GM23248 (cell line): Measurements from ENCODE around the gene POLR1G. TPM values are rescaled to one million over a fixed set of nuclear protein-coding genes. Genes with fewer than 3 reads are reported as not detected.
A peak's percentile ranks its signal among the peaks of the same experiment; 100 is the strongest.

Experiments
- DNase-seq: peaks from one replicate; pipeline ENCODE4 v3.0.0-alpha.2; 2015
- H2AFZ ChIP-seq: fragments of 200-600 bp; sonication (generic); 2 replicates; pipeline ENCODE4 v1.6.1; 2016; ENCODE audit warnings: antibody characterized with exemption
- H3F3A ChIP-seq: fragments of 200-600 bp; sonication (generic); 2 replicates; pipeline ENCODE4 v1.6.1; 2016; ENCODE audit warnings: mild to moderate bottlenecking, antibody characterized with exemption, mixed run types; ENCODE audit not compliant: insufficient read depth
- H3K27ac ChIP-seq: fragments of 200-600 bp; sonication (generic); 2 replicates; pipeline ENCODE4 v1.5.1; 2016; ENCODE audit warnings: mild to moderate bottlenecking
- H3K27me3 ChIP-seq: fragments of 200-600 bp; sonication (generic); replicated peaks from 2 replicates; pipeline ENCODE4 v1.6.1; 2016; ENCODE audit warnings: mild to moderate bottlenecking; ENCODE audit not compliant: insufficient read depth
- H3K36me3 ChIP-seq: fragments of 200-600 bp; sonication (generic); 2 replicates; pipeline ENCODE4 v1.6.1; 2016; ENCODE audit warnings: low read depth, mild to moderate bottlenecking
- H3K4me1 ChIP-seq: fragments of 200-600 bp; sonication (generic); 2 replicates; pipeline ENCODE4 v1.6.1; 2016; ENCODE audit warnings: mild to moderate bottlenecking; ENCODE audit not compliant: insufficient read depth
- H3K4me2 ChIP-seq: fragments of 200-600 bp; sonication (generic); one replicate; pipeline ENCODE4 v1.6.1; 2016; ENCODE audit warnings: mild to moderate bottlenecking; ENCODE audit not compliant: unreplicated experiment
- H3K4me3 ChIP-seq: fragments of 200-600 bp; sonication (generic); 2 replicates; pipeline ENCODE4 v1.5.1; 2016; ENCODE audit warnings: mild to moderate bottlenecking
- H3K79me2 ChIP-seq: fragments of 200-600 bp; sonication (generic); 2 replicates; pipeline ENCODE4 v1.6.1; 2016; ENCODE audit warnings: mild to moderate bottlenecking; ENCODE audit not compliant: insufficient read depth
- H3K9ac ChIP-seq: fragments of 200-600 bp; sonication (generic); 2 replicates; pipeline ENCODE4 v1.6.1; 2016; ENCODE audit warnings: mild to moderate bottlenecking
- H3K9me2 ChIP-seq: fragments of 200-600 bp; sonication (generic); 2 replicates; pipeline ENCODE4 v1.6.1; 2016; ENCODE audit warnings: mixed run types, mild to moderate bottlenecking, moderate library complexity; ENCODE audit not compliant: insufficient read depth
- H3K9me3 ChIP-seq: fragments of 200-600 bp; sonication (generic); one replicate; pipeline ENCODE4 v1.6.1; 2017; ENCODE audit warnings: low read depth
- H4K20me1 ChIP-seq: fragments of 200-600 bp; sonication (generic); 2 replicates; pipeline ENCODE4 v1.6.0; 2016; ENCODE audit not compliant: insufficient read depth
- EZH2 ChIP-seq: fragments of 200-600 bp; sonication (generic); IDR thresholded peaks from 2 replicates; pipeline ENCODE4 v1.6.1; 2018; ENCODE audit warnings: antibody characterized with exemption, mild to moderate bottlenecking; ENCODE audit not compliant: insufficient read depth, poor library complexity, severe bottlenecking
- EZH2phosphoT487 ChIP-seq: fragments of 200-600 bp; sonication (generic); IDR thresholded peaks from 2 replicates; pipeline ENCODE4 v1.6.1; 2018; ENCODE audit warnings: antibody characterized with exemption, moderate library complexity, mild to moderate bottlenecking, low read depth; ENCODE audit not compliant: insufficient read depth
- WGBS, 2 experiments: methylation state at CpG; one replicate each; pipeline ENCODE4 v1.1.6; 2015 to 2017; ENCODE audit warnings: low lambda C conversion rate in 2 of 2, low coverage in 1 of 2; ENCODE audit errors: missing lambda C conversion rate in 2 of 2; 5-methylcytosine and 5-hydroxymethylcytosine counted together
- in situ Hi-C: fragments of 300-500 bp; cut with MboI; formaldehyde crosslinking; loops from 2 replicates; pipeline ENCODE4 v1.15.0; 2020
- polyA plus RNA-seq: library from polyadenylated mRNA; unstranded; fragments of >200 nt; fragmentation: Nextera tagmentation; extraction: Ambion mirVana; gene quantifications from 2 replicates; pipeline ENCODE4 v1.2.1, GENCODE V29; 2016
- total RNA-seq: library from RNA; depleted of rRNA; stranded (reverse); fragments of >200 nt; shearing (Covaris generic); gene quantifications from 2 replicates; pipeline ENCODE4 v1.2.3, GENCODE V29; 2014

The POLR1G gene
- total and polyA plus RNA-seq, 2 experiments from 2014 or later: 8.8 to 10.8 TPM

DNA sequence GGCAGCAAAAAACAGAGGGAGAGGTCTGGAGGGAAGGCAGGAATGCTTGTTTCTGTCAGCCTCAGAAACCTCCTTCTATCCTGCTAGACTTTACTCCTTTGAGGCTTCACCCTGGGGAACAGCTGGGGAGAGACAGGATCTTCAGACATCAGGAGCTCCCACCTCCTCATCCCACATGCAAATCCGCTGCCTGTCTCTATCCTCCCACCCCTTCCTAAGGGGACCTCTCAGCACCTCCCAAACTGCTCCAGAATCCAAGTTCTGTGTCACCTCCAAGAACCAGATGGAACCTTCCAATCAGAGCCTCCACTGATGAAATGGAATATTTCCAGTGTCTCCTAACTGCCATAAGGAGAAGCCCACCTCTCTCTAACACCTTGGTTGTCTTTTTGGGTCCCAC, 26.3 kb upstream of the POLR1G start:
- DNase-seq: no peak
- no peak for TF ChIP-seq EZH2
- TF ChIP-seq EZH2phosphoT487: no peak
- Histone ChIP-seq H2AFZ (peak overlapping the region; percentile 34), H3K4me1 (peaks cover 26% of the 10 kb centered on the region), H3K36me3 (no peaks in the 10 kb centered on the region), H3K27ac (peak overlapping the region; percentile 40), H3K4me2 (peak overlapping the region; percentile 21), H3K4me3 (no peak overlapping the region), H3K79me2 (no peaks in the 10 kb centered on the region), H3F3A (peaks cover 35% of the 10 kb centered on the region), H3K9me2 (no peaks in the 10 kb centered on the region), H3K27me3 (no peaks in the 10 kb centered on the region), H3K9ac (no peak overlapping the region; the same call in 1 of the 2 replicates), H3K9me3 (no peaks in the 10 kb centered on the region), H4K20me1 (no peaks in the 10 kb centered on the region)
- in situ Hi-C loops: no loop called here
- WGBS, 2 experiments: 85 to 100% methylated on average over 1 of the region's 1 CpG

DNA sequence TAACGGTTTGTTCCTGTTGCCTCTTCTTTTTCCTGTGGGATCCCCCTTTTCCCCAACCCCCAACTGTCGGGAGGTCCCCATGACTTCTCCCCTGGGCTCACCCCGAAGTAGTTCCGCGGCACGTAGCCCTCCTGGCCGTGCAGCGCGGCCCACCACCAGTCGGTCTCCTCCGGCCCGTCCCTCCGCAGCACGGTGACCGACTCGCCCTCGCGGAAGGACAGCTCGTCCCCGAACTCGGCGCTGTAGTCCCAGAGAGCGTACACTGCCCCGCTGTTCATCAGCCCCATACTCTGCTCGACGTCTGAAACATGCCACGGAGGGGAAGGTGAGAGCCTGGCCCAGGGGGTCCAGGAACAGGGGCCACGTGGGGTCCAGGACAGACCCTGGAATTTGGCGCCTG, 24.0 kb upstream of the POLR1G start:
- 67 to 72% methylated on average over 25 to 29 of the region's 29 CpGs for WGBS, 2 experiments
- no peaks in the 10 kb centered on the region for H3K79me2 ChIP-seq
- H3K27me3 ChIP-seq: no peaks in the 10 kb centered on the region
- no peaks in the 10 kb centered on the region for H3K9me2 ChIP-seq
- no peaks in the 10 kb centered on the region for H3K9me3 ChIP-seq
- no peaks in the 10 kb centered on the region for H3K36me3 ChIP-seq
- DNase-seq: no peak
- H3K4me2 ChIP-seq: no peak overlapping the region
- TF ChIP-seq EZH2phosphoT487 (no peak), EZH2 (no peak)
- H3K9ac ChIP-seq: no peak overlapping the region
- H2AFZ ChIP-seq: no peak overlapping the region
- H3K4me3 ChIP-seq: no peak overlapping the region
- in situ Hi-C loops: no loop called here
- H3F3A ChIP-seq: peaks cover 23% of the 10 kb centered on the region
- no peaks in the 10 kb centered on the region for H4K20me1 ChIP-seq
- peaks cover 28% of the 10 kb centered on the region for H3K4me1 ChIP-seq
- no peak overlapping the region for H3K27ac ChIP-seq

GRCh38 chr19:45385392-45386221, 20.8 kb upstream of the POLR1G start:
- Histone ChIP-seq H3K36me3 (no peaks in the 10 kb centered on the region), H3K4me3 (peak overlapping the region; percentile 36), H3K9ac (no peak overlapping the region), H3K27me3 (no peaks in the 10 kb centered on the region), H3K9me2 (no peaks in the 10 kb centered on the region), H3K9me3 (no peaks in the 10 kb centered on the region), H4K20me1 (no peaks in the 10 kb centered on the region), H3F3A (0 out of 2 replicates have a peak, but pooled peaks cover under 1% of the 10 kb centered on the region), H3K4me1 (peaks cover 13% of the 10 kb centered on the region; the same call in 1 of the 2 replicates), H3K27ac (no peak overlapping the region), H3K79me2 (no peaks in the 10 kb centered on the region), H3K4me2 (peak overlapping the region; percentile 59), H2AFZ (peak overlapping the region; percentile 34; the same call in 1 of the 2 replicates)
- peak; percentile 48 for DNase-seq
- in situ Hi-C loops: no loop called here
- TF ChIP-seq EZH2: no peak
- WGBS, 2 experiments: 9 to 10% methylated on average over 68 to 69 of the region's 75 CpGs

- DNase-seq: peak; percentile 28
- H3K27me3 ChIP-seq: no peaks in the 10 kb centered on the region
- no peak overlapping the region for H3K27ac ChIP-seq
- H3K4me3 ChIP-seq: no peak overlapping the region
- H3K4me2 ChIP-seq: no peak overlapping the region
- no peaks in the 10 kb centered on the region for H3K9me3 ChIP-seq
- H3K79me2 ChIP-seq: no peaks in the 10 kb centered on the region
- no peak for TF ChIP-seq EZH2phosphoT487
- no peak for TF ChIP-seq EZH2
- WGBS, 2 experiments: 66 to 68% methylated on average over 3 of the region's 3 CpGs
- peaks cover 3% of the 10 kb centered on the region; the same call in 1 of the 2 replicates for H3K4me1 ChIP-seq
- H3F3A ChIP-seq: no peaks in the 10 kb centered on the region
- H3K36me3 ChIP-seq: no peaks in the 10 kb centered on the region
- in situ Hi-C loops: no loop called here
- H4K20me1 ChIP-seq: no peaks in the 10 kb centered on the region
- H3K9ac ChIP-seq: no peak overlapping the region
- no peak overlapping the region for H2AFZ ChIP-seq
- no peaks in the 10 kb centered on the region for H3K9me2 ChIP-seq
These were observed 15.1 kb upstream of the POLR1G start for GRCh38 chr19:45391346-45391745.
